Measurements from ENCODE around the gene ALPK3. TPM values are rescaled to one million over a fixed set of nuclear protein-coding genes. Genes with fewer than 3 reads are reported as not detected.

ALPK3 gene
- total RNA-seq, 1 experiment from 2014 or later: 2.0 TPM

- POLR2A ChIA-PET: no interaction called here
- no peak overlapping the region for H3K9ac ChIP-seq (ENCODE audit: low read length)
- intact Hi-C loops (cut with micrococcal nuclease): loop anchor here (10.0 kb wide), 1 partner anchor 225 kb away; no protein-coding TSS in a partner anchor
- H3K79me2 ChIP-seq (ENCODE audit: insufficient read depth, low read length): no peaks in the 10 kb centered on the region
- DNase-seq (ENCODE audit: low read depth, low spot score) (no peak), ATAC-seq (no peak)
- CTCF ChIA-PET: no interaction called here
- no peak overlapping the region for H3K27ac ChIP-seq (ENCODE audit: low read depth, low read length)
- BruUV-seq (replicated peaks): no TSS peak
- RAD21 ChIA-PET (ENCODE audit: low non-redundant PET in 1 of 2, low total read pairs in 2 of 2, uncharacterized antibody in 2 of 2, unreplicated experiment in 2 of 2): no interaction called here
- no peak overlapping the region for H2AFZ ChIP-seq (ENCODE audit: low read depth, low read length, poor library complexity, severe bottlenecking)
- H3K36me3 ChIP-seq (ENCODE audit: control insufficient read depth in 1 of 2, insufficient read depth in 2 of 2, low read length in 2 of 2): no peaks in the 10 kb centered on the region
- TF ChIP-seq ZBTB33 (IDR thresholded peaks at IDR 0.05; ENCODE audit: extremely low read depth, insufficient replicate concordance, low read length) (no peak), ATF3 (IDR thresholded peaks at IDR 0.05) (no peak), ZNF274 (IDR thresholded peaks at IDR 0.05; ENCODE audit: low read depth, low read length) (no peak), CEBPB (IDR thresholded peaks at IDR 0.05; ENCODE audit: low read depth) (no peak), RAD21 (IDR thresholded peaks at IDR 0.05; ENCODE audit: low read depth) (no peak), FOSL1 (IDR thresholded peaks at IDR 0.05; ENCODE audit: low read depth) (no peak), TCF7L2 (IDR thresholded peaks at IDR 0.05; ENCODE audit: borderline replicate concordance, extremely low read depth, insufficient read depth, insufficient read length) (no peak), CTCF (IDR thresholded peaks at IDR 0.05 in 2 of 3, conservative IDR thresholded peaks at IDR 0.05 in 1 of 3; ENCODE audit: borderline replicate concordance in 1 of 3, insufficient read depth in 1 of 3, low read depth in 2 of 3, low read length in 2 of 3) (no peak), MAX (IDR thresholded peaks at IDR 0.05) (no peak), SP1 (IDR thresholded peaks at IDR 0.05; ENCODE audit: low read depth) (no peak), EGR1 (IDR thresholded peaks at IDR 0.05; ENCODE audit: low read depth) (no peak), POLR2A (IDR thresholded peaks at IDR 0.05; ENCODE audit: borderline replicate concordance, extremely low read depth, insufficient read depth, insufficient read length) (no peak), POLR2AphosphoS5 (IDR thresholded peaks at IDR 0.05; ENCODE audit: low read depth, low read length) (no peak), SIN3A (IDR thresholded peaks at IDR 0.05; ENCODE audit: low read depth) (no peak), REST (IDR thresholded peaks at IDR 0.05; ENCODE audit: low read depth) (no peak), SRF (IDR thresholded peaks at IDR 0.05; ENCODE audit: low read depth) (no peak), ELF1 (IDR thresholded peaks at IDR 0.05; ENCODE audit: borderline replicate concordance, low read depth) (no peak)
- no peaks in the 10 kb centered on the region for H3K27me3 ChIP-seq (ENCODE audit: insufficient read depth, low read length)
- peaks cover 14 to 19% of the 10 kb centered on the region in 2 experiments; a peak in 3 of 4 replicates for H3K4me1 ChIP-seq (ENCODE audit: control insufficient read depth in 1 of 2, insufficient read depth in 2 of 2, low read length in 2 of 2)
- H3K4me3 ChIP-seq (replicated peaks in 1 of 2; ENCODE audit: low read depth in 1 of 2, low read length in 2 of 2): no peak overlapping the region
- H3K4me2 ChIP-seq (ENCODE audit: low read length): no peak overlapping the region
- H3K9me2 ChIP-seq (ENCODE audit: insufficient read depth): no peaks in the 10 kb centered on the region
- no peaks in the 10 kb centered on the region for H3K9me3 ChIP-seq (ENCODE audit: control insufficient read depth in 1 of 2, insufficient read depth in 1 of 2, low read depth in 1 of 2, low read length in 2 of 2)
- H4K20me1 ChIP-seq (ENCODE audit: insufficient read depth): no peaks in the 10 kb centered on the region
Measured at GRCh38 chr15:84819791-84820190, 2.6 kb downstream of the ALPK3 start.
